ENCODE measurements around the gene PA2G4. TPM values are rescaled to one million over a fixed set of nuclear protein-coding genes. Genes with fewer than 3 reads are reported as not detected.
A peak's percentile ranks its signal among the peaks of the same experiment; 100 is the strongest.

PA2G4 gene
- total and polyA plus RNA-seq, 10 of the 15 experiments (the other 5 are each of a cell fraction or from before 2014, with no cell fraction given): 148 to 514 (median 406) TPM

DNA sequence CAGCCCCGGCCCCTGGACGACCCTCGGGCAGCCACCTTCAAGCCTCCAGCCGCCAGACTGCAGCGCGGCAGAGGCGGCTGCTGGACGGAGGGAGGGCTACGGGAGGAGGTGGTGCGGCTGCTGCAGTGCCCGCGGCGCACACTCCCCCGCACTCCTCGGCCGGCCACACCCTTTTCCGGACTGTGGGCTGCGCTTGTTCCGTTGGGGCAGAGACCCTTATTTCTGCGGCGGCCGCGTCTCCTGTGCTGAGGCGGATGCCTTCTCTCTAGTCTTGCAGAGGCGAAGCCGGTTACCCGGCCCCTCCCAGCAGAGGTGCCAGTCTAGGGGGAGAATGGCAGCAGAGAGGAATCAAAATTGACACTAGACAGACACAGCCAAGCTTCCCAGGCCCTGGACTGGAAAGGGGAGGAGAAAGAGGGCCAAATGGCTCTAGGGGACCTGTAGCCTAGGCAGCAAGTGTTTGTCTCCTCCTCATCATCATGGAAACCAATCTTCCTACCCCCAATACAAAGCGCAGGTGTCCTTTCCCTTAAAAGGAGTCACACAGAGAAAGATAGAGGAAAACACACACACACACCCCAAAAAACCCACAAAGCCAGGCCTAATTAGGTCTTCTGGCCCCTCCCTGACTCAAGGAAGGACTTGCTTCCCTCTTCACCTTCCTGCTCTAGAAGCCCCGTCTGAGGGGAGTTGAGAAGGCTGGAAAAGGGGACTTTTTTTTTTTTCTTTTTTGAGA, 25.0 kb downstream of the PA2G4 start (continued):
- TF ChIP-seq, protein P1, sequence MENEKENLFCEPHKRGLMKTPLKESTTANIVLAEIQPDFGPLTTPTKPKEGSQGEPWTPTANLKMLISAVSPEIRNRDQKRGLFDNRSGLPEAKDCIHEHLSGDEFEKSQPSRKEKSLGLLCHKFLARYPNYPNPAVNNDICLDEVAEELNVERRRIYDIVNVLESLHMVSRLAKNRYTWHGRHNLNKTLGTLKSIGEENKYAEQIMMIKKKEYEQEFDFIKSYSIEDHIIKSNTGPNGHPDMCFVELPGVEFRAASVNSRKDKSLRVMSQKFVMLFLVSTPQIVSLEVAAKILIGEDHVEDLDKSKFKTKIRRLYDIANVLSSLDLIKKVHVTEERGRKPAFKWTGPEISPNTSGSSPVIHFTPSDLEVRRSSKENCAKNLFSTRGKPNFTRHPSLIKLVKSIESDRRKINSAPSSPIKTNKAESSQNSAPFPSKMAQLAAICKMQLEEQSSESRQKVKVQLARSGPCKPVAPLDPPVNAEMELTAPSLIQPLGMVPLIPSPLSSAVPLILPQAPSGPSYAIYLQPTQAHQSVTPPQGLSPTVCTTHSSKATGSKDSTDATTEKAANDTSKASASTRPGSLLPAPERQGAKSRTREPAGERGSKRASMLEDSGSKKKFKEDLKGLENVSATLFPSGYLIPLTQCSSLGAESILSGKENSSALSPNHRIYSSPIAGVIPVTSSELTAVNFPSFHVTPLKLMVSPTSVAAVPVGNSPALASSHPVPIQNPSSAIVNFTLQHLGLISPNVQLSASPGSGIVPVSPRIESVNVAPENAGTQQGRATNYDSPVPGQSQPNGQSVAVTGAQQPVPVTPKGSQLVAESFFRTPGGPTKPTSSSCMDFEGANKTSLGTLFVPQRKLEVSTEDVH (IDR thresholded peaks at IDR 0.05; ENCODE audit: low read depth, partially characterized antibody): no peak
- TF ChIP-seq GATAD2B (conservative IDR thresholded peaks at IDR 0.05; ENCODE audit: low read depth) (peak; percentile 42; the same call in 1 of the 2 replicates), EGR1 (IDR thresholded peaks at IDR 0.05; ENCODE audit: borderline replicate concordance in 1 of 2, low read depth in 2 of 2, low read length in 2 of 2) (peak; percentile 41 to 95), WRNIP1 (IDR thresholded peaks at IDR 0.05; ENCODE audit: borderline replicate concordance, low read depth, low read length) (no peak), FOXK2 (IDR thresholded peaks at IDR 0.05) (0 out of 2 replicates have a peak, but pooled peaks have one; percentile 37), EP300 (IDR thresholded peaks at IDR 0.05; ENCODE audit: borderline replicate concordance in 1 of 2, control insufficient read depth in 1 of 2, low read depth in 2 of 2, low read length in 2 of 2) (no peak), TARDBP (IDR thresholded peaks at IDR 0.05; ENCODE audit: borderline replicate concordance) (no peak), ZNF217 (IDR thresholded peaks at IDR 0.05) (no peak), ATF2 (IDR thresholded peaks at IDR 0.05; ENCODE audit: low read length) (no peak), POLR2AphosphoS5 (IDR thresholded peaks at IDR 0.05; ENCODE audit: low read length) (no peak; the same call in 1 of the 2 replicates), SKIL (IDR thresholded peaks at IDR 0.05; ENCODE audit: low read depth, poor library complexity, severe bottlenecking) (no peak), KLF5 (IDR thresholded peaks at IDR 0.05; ENCODE audit: partially characterized antibody) (no peak), RUNX3 (IDR thresholded peaks at IDR 0.05; ENCODE audit: low read length) (peak; percentile 52), TCF12 (IDR thresholded peaks at IDR 0.05; ENCODE audit: low read depth, low read length) (no peak), MYB (IDR thresholded peaks at IDR 0.05; ENCODE audit: borderline replicate concordance, low read depth, low read length) (no peak), IKZF1 (conservative IDR thresholded peaks at IDR 0.05) (peak; percentile 51), NRF1 (conservative IDR thresholded peaks at IDR 0.05; ENCODE audit: low read depth, low read length) (no peak), SIX5 (IDR thresholded peaks at IDR 0.05; ENCODE audit: low read depth, low read length, severe bottlenecking) (no peak)
- TF ChIP-seq, protein P2, sequence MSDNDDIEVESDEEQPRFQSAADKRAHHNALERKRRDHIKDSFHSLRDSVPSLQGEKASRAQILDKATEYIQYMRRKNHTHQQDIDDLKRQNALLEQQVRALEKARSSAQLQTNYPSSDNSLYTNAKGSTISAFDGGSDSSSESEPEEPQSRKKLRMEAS (IDR thresholded peaks at IDR 0.05; ENCODE audit: low read depth, low read length): no peak
